ENCODE measurements around the gene KLHL2. TPM values are rescaled to one million over a fixed set of nuclear protein-coding genes. Genes with fewer than 3 reads are reported as not detected.

Gene KLHL2
- 31.3 TPM for total RNA-seq (2013)
- polyA plus RNA-seq: 10 to 100 TPM in 2 of 3 donors, 1 to 10 TPM in 1; 6.9 to 22.6 (median 11.1) TPM
- 12.5 and 14.4 TPM in 2 replicates for polyA minus RNA-seq
- total RNA-seq: 20.8 to 103 (median 66.5) reads per million in 11 experiments

- peak within 1 kb of the TSS; percentile 87 for H2AFZ ChIP-seq (ENCODE audit: insufficient read depth, low read depth, low read length, poor library complexity, severe bottlenecking)
- peak within 1 kb of the TSS; percentile 56 to 89 for H3K27ac ChIP-seq (ENCODE audit: low read depth in 1 of 2, low read length in 2 of 2)
- H3K79me2 ChIP-seq (ENCODE audit: insufficient read depth, low read length): peaks cover 49% of the 10 kb centered on the region
- no peak for TF ChIP-seq CTCF (IDR thresholded peaks at IDR 0.05)
- no peaks in the 10 kb centered on the region for H3K9me3 Mint-ChIP-seq
- intact Hi-C loops (cut with micrococcal nuclease): loop anchor here (5.0 to 10.0 kb wide), 5 partner anchors 47 to 117 kb away; partner anchors contain the start of genes MSMO1 (in 2 of the 2) and TMEM192 (in 1 of the 2)
- peak within 1 kb of the TSS; percentile 89 to 95 (median 93) for H3K27ac Mint-ChIP-seq
- no peaks in the 10 kb centered on the region for H3K9me3 ChIP-seq (replicated peaks in 1 of 2; ENCODE audit: control insufficient read depth in 1 of 2, insufficient read depth in 1 of 2, low read length in 2 of 2)
- H3K27me3 ChIP-seq (ENCODE audit: control insufficient read depth in 2 of 2, insufficient read depth in 2 of 2, low read length in 2 of 2): no peaks in the 10 kb centered on the region
- H3K4me3 Mint-ChIP-seq: peak within 1 kb of the TSS; percentile 92 to 93
- peak within 1 kb of the TSS; percentile 93 for H3K4me2 ChIP-seq (replicated peaks; ENCODE audit: extremely low read depth, low read length, poor library complexity, severe bottlenecking)
- peaks cover 34% of the 10 kb centered on the region for H4K20me1 ChIP-seq (ENCODE audit: insufficient read depth, low read length)
- H3K4me1 Mint-ChIP-seq: peaks cover 66% of the 10 kb centered on the region
- no peaks in the 10 kb centered on the region for H3K36me3 ChIP-seq (replicated peaks in 1 of 2; ENCODE audit: control insufficient read depth in 1 of 2, insufficient read depth in 2 of 2, low read length in 2 of 2)
- WGBS (ENCODE audit: insufficient coverage): under 1% methylated on average over 111 of the region's 113 CpGs
- H3K4me3 ChIP-seq (replicated peaks in 1 of 3; ENCODE audit: low read depth in 2 of 3, low read length in 3 of 3): peak within 1 kb of the TSS; percentile 75 to 99 (median 91)
- H3K27me3 Mint-ChIP-seq (ENCODE audit: low read depth in 3 of 3): peaks cover 0 to 6% (median 0%) of the 10 kb centered on the region in 3 donors
- H3K36me3 Mint-ChIP-seq: peaks cover 6 to 7% of the 10 kb centered on the region in 2 donors
- H3K4me1 ChIP-seq (ENCODE audit: control insufficient read depth in 1 of 2, insufficient read depth in 2 of 2, low read length in 2 of 2): peaks cover 55 to 62% of the 10 kb centered on the region in 2 donors
- H3K9ac ChIP-seq (ENCODE audit: insufficient read depth, low read length, poor library complexity, severe bottlenecking): peak within 1 kb of the TSS; percentile 95
- peak; percentile 84 to 89 (median 88) for DNase-seq
These were observed at the start of gene KLHL2 for GRCh38 chr4:165207431-165208220. Gene KLHL2 (plus strand): TSS chr4:165207561. CDS start chr4:165207877, 316 bp downstream.

- no peaks in the 10 kb centered on the region for H3K9me3 ChIP-seq (replicated peaks in 1 of 2; ENCODE audit: control insufficient read depth in 1 of 2, insufficient read depth in 1 of 2, low read length in 2 of 2)
- no peak for TF ChIP-seq CTCF (IDR thresholded peaks at IDR 0.05)
- H3K4me1 Mint-ChIP-seq: no peaks in the 10 kb centered on the region
- no peak overlapping the region for H3K27ac Mint-ChIP-seq
- H3K4me1 ChIP-seq (ENCODE audit: control insufficient read depth in 1 of 2, insufficient read depth in 2 of 2, low read length in 2 of 2): no peaks in the 10 kb centered on the region
- no peak for DNase-seq
- H3K79me2 ChIP-seq (ENCODE audit: insufficient read depth, low read length): no peaks in the 10 kb centered on the region
- no peak overlapping the region for H3K4me3 Mint-ChIP-seq
- no peak overlapping the region for H2AFZ ChIP-seq (ENCODE audit: insufficient read depth, low read depth, low read length, poor library complexity, severe bottlenecking)
- peaks cover 0 to 12% (median 9%) of the 10 kb centered on the region in 7 donors for H3K9me3 Mint-ChIP-seq
- H3K36me3 ChIP-seq (replicated peaks in 1 of 2; ENCODE audit: control insufficient read depth in 1 of 2, insufficient read depth in 2 of 2, low read length in 2 of 2): no peaks in the 10 kb centered on the region
- no peaks in the 10 kb centered on the region for H4K20me1 ChIP-seq (ENCODE audit: insufficient read depth, low read length)
- no peak overlapping the region for H3K27ac ChIP-seq (ENCODE audit: low read depth in 1 of 2, low read length in 2 of 2)
- peaks cover 0 to 2% (median 2%) of the 10 kb centered on the region in 3 donors for H3K27me3 Mint-ChIP-seq (ENCODE audit: low read depth in 3 of 3)
- no peak overlapping the region for H3K4me3 ChIP-seq (replicated peaks in 1 of 3; ENCODE audit: low read depth in 2 of 3, low read length in 3 of 3)
- H3K36me3 Mint-ChIP-seq: no peaks in the 10 kb centered on the region
- intact Hi-C loops (cut with micrococcal nuclease): no loop called here
- no peak overlapping the region for H3K9ac ChIP-seq (ENCODE audit: insufficient read depth, low read length, poor library complexity, severe bottlenecking)
- no peaks in the 10 kb centered on the region for H3K27me3 ChIP-seq (ENCODE audit: control insufficient read depth in 2 of 2, insufficient read depth in 2 of 2, low read length in 2 of 2)
- no peak overlapping the region for H3K4me2 ChIP-seq (replicated peaks; ENCODE audit: extremely low read depth, low read length, poor library complexity, severe bottlenecking)
These were observed 48.6 kb upstream of the KLHL2 start for GRCh38 chr4:165158762-165159161.
